ENCODE results near the gene ZMAT5. TPM values are rescaled to one million over a fixed set of nuclear protein-coding genes. Genes with fewer than 3 reads are reported as not detected.

The ZMAT5 gene
- total RNA-seq, 4 donors from 2014 or later, result 16.2 to 40.1 (median 24.3) TPM

DNA sequence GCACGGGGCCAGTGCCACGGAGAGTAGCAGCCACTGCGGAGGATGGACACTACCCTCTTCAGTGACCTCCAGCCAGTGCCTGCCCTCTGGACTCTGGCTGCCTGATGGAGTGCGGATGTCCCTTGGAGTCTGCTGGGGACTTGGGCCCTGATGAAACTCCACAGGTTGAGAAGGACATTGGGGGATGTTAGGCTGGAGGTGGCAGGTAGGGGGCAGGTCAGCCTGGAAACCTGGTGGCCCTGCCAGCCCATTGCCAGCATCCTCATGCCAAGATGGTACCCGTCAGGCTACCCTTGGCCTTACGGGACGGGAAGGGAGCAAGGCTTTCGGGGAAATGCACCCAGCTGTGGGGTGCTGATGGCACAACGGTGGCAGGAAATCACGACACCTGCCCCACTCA is 43.0 kb downstream of the ZMAT5 start:
- 90 to 96% methylated on average over 6 to 10 of the region's 10 CpGs for WGBS, 2 donors
- Histone ChIP-seq H3K4me1 (peaks cover 0 to 13% of the 10 kb centered on the region in 2 donors), H3K4me3 (replicated peaks in 1 of 3) (no peak overlapping the region), H3K27me3 (peaks cover 4% of the 10 kb centered on the region), H3K27ac (no peak overlapping the region), H3K9me3 (no peaks in the 10 kb centered on the region), H3K36me3 (no peaks in the 10 kb centered on the region)
- DNase-seq, result no peak
- intact Hi-C loops (cut with DNase I), result no loop called here
- TF ChIP-seq POLR2A (IDR thresholded peaks at IDR 0.05) (no peak), CTCF (IDR thresholded peaks at IDR 0.05) (no peak)

- no peak overlapping the region for H3K27ac ChIP-seq
- no peaks in the 10 kb centered on the region for H3K9me3 ChIP-seq
- H3K27me3 ChIP-seq, result peaks cover 4% of the 10 kb centered on the region
- H3K4me3 ChIP-seq (replicated peaks in 1 of 3), result no peak overlapping the region
- TF ChIP-seq CTCF (IDR thresholded peaks at IDR 0.05) (no peak), POLR2A (IDR thresholded peaks at IDR 0.05) (no peak)
- DNase-seq, result no peak
- no peaks in the 10 kb centered on the region for H3K36me3 ChIP-seq
- H3K4me1 ChIP-seq, result peaks cover 0 to 13% of the 10 kb centered on the region in 2 donors
- 72% methylated on average over 7 to 11 of the region's 16 CpGs for WGBS, 2 donors
- intact Hi-C loops (cut with DNase I), result no loop called here
Observed at GRCh38 chr22:29722587-29722986, 44.2 kb downstream of the ZMAT5 start.

- H3K9me3 ChIP-seq, result no peaks in the 10 kb centered on the region
- 82 to 90% methylated on average over 7 of the region's 7 CpGs for WGBS, 2 donors
- H3K4me3 ChIP-seq (replicated peaks in 1 of 3), result no peak overlapping the region
- H3K36me3 ChIP-seq, result no peaks in the 10 kb centered on the region
- intact Hi-C loops (cut with DNase I), result no loop called here
- no peak overlapping the region for H3K27ac ChIP-seq
- H3K27me3 ChIP-seq, result peaks cover 4% of the 10 kb centered on the region
- no peak for TF ChIP-seq POLR2A (IDR thresholded peaks at IDR 0.05)
- TF ChIP-seq CTCF (IDR thresholded peaks at IDR 0.05), result no peak
- DNase-seq, result no peak
- H3K4me1 ChIP-seq, result peaks cover 0 to 13% of the 10 kb centered on the region in 2 donors
Observed at GRCh38 chr22:29722151-29722550, 44.7 kb downstream of the ZMAT5 start.

DNA sequence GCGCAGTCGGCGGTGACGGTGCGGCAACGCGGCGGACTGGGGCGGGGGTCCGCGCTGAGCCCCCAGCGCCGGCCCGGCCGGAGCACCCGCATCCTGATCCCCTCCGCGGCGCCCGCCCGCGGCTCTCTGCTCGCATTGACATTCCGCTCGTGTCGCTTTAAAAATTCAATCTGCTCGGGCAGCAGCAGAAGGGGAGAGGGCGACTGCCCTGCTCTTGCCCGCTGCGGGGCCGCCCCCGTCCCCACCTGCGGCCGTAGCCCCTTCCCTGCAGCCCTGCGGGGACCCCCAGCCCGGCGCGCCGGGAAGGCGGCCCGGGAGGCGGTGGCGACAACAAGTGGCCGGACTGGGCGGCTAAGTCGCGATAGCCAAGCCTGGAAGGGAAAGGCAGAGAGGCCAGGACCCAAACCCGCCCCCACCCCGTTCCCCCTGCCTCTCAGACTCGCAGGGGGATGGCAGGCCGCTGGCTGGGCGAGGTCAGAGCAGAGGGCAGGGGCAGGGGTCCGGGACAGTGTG is 45.9 kb downstream of the ZMAT5 start:
- WGBS, 2 donors, result 3% methylated on average over 20 of the region's 53 CpGs; no CpG with 5 or more reads in 1 of the 2 donors
- intact Hi-C loops (cut with DNase I), result no loop called here
- peaks cover 0 to 13% of the 10 kb centered on the region in 2 donors for H3K4me1 ChIP-seq
- H3K4me3 ChIP-seq (replicated peaks in 1 of 3), result no peak overlapping the region
- no peak overlapping the region for H3K27ac ChIP-seq
- DNase-seq, result no peak
- H3K27me3 ChIP-seq, result peaks cover 4% of the 10 kb centered on the region
- H3K9me3 ChIP-seq, result no peaks in the 10 kb centered on the region
- H3K36me3 ChIP-seq, result no peaks in the 10 kb centered on the region
- TF ChIP-seq POLR2A (IDR thresholded peaks at IDR 0.05) (no peak), CTCF (IDR thresholded peaks at IDR 0.05) (no peak)

DNA sequence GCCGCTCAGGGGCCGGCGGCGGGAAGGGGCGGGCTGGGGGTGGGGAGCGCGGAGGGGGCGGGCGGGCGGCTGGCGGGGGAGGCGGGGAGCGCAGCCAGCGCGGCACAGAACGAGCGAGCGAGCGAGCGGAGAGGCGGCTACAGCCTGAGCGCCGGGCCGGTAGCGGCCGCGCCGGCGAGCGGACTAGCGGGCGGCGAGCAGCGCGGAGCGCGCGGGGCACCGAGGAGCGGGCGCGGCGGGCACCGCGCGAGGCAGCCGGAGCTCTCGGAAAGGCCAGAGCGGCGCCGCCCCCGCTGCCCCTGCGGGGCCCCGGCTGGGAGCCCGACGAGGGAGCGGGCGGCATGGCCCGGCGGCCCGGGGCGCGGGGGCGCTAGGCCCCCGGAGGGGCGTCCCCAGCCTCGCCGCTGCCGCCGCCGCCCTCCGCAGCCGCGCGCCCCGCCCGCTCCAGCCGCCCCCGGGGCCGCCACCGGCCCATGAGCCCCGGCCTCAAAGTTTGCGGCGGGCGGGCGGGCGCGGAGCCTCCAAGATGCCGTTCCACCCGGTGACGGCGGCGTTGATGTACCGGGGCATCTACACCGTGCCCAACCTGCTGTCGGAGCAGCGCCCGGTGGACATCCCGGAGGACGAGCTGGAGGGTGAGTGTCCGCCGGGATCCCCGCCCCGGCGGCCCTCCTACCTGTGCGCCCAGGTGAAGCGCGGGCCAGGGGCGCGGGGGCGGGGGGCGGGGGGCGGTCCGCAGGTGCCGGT is 46.7 kb downstream of the ZMAT5 start, which contains the start of gene CABP7:
Gene CABP7, plus strand, starts transcription at position 105 of the 747 bp plus-strand sequence. Its CDS starts 422 bp downstream, at position 527.
- no peak within 1 kb of the TSS for H3K4me3 ChIP-seq (replicated peaks in 1 of 3)
- WGBS, 2 donors, result 0 to 1% methylated on average over 2 to 25 of the region's 115 CpGs

More for the DNA sequence above, 46.7 kb downstream of the ZMAT5 start, which contains the start of gene CABP7:
- no peak for DNase-seq
- Histone ChIP-seq H3K36me3 (no peaks in the 10 kb centered on the region), H3K27me3 (peaks cover 4% of the 10 kb centered on the region), H3K4me1 (peaks cover 0 to 13% of the 10 kb centered on the region in 2 donors), H3K9me3 (no peaks in the 10 kb centered on the region), H3K27ac (no peak within 1 kb of the TSS)
- intact Hi-C loops (cut with DNase I), result no loop called here
- TF ChIP-seq CTCF (IDR thresholded peaks at IDR 0.05) (no peak), POLR2A (IDR thresholded peaks at IDR 0.05) (no peak)
